ENCODE data around the gene OPRPN. TPM values are rescaled to one million over a fixed set of nuclear protein-coding genes. Genes with fewer than 3 reads are reported as not detected.

The OPRPN gene
- polyA plus RNA-seq, 1 experiment: not detected

GRCh38 chr4:70449220-70449619 lies 51.5 kb downstream of the OPRPN start:
- POLR2A ChIA-PET: no interaction called here
- Histone ChIP-seq H3K36me3 (ENCODE audit: control insufficient read depth, insufficient read depth, low read length) (no peaks in the 10 kb centered on the region), H3K27me3 (ENCODE audit: control insufficient read depth, insufficient read depth, low read length) (no peaks in the 10 kb centered on the region), H3K4me3 (ENCODE audit: low read depth, low read length) (no peak overlapping the region)
- no peak for TF ChIP-seq CTCF (IDR thresholded peaks at IDR 0.05; ENCODE audit: insufficient read depth, low read depth, low read length)
- CTCF ChIA-PET: no interaction called here
- DNase-seq (ENCODE audit: low read depth): no peak

- Histone ChIP-seq H3K27me3 (ENCODE audit: control insufficient read depth, insufficient read depth, low read length) (no peaks in the 10 kb centered on the region), H3K36me3 (ENCODE audit: control insufficient read depth, insufficient read depth, low read length) (no peaks in the 10 kb centered on the region), H3K4me3 (ENCODE audit: low read depth, low read length) (no peak overlapping the region)
- TF ChIP-seq CTCF (IDR thresholded peaks at IDR 0.05; ENCODE audit: insufficient read depth, low read depth, low read length): no peak
- ChIA-PET POLR2A (no interaction called here), CTCF (no interaction called here)
- DNase-seq (ENCODE audit: low read depth): no peak
Measured at GRCh38 chr4:70452946-70453345, 55.2 kb downstream of the OPRPN start.

Other genes starting within 250 kb of the OPRPN start
- not detected in 2 replicates for gene PRR27, start 243.7 kb upstream of the OPRPN start, polyA plus RNA-seq (2011; rRNA removed)
- gene ODAM, start 202.2 kb upstream of the OPRPN start, polyA plus RNA-seq (2011; rRNA removed): not detected in 2 replicates
- gene FDCSP, start 171.8 kb upstream of the OPRPN start, polyA plus RNA-seq (2011; rRNA removed): not detected in 2 replicates
- gene CSN3, start 155.3 kb upstream of the OPRPN start, polyA plus RNA-seq (2011; rRNA removed): not detected in 2 replicates
- not detected in 2 replicates for gene CABS1, start 63.0 kb upstream of the OPRPN start, polyA plus RNA-seq (2011; rRNA removed)
- not detected in 2 replicates for gene SMR3A, start 37.2 kb upstream of the OPRPN start, polyA plus RNA-seq (2011; rRNA removed)
- not detected in 2 replicates for gene SMR3B, start 14.8 kb upstream of the OPRPN start, polyA plus RNA-seq (2011; rRNA removed)
- not detected in 2 replicates for gene MUC7, start 74.3 kb downstream of the OPRPN start, polyA plus RNA-seq (2011; rRNA removed)
- gene AMTN, start 120.6 kb downstream of the OPRPN start, polyA plus RNA-seq (2011; rRNA removed): not detected in 2 replicates
- not detected in 2 replicates for gene AMBN, start 194.3 kb downstream of the OPRPN start, polyA plus RNA-seq (2011; rRNA removed)
- gene ENAM, start 230.8 kb downstream of the OPRPN start, polyA plus RNA-seq (2011; rRNA removed): 0.01 TPM in 1 of 2 replicates, not detected in the other

Data from BJ (cell line).